Activated CD4-positive, alpha-beta memory T cell treated with anti-CD3 and anti-CD28 coated beads, Interleukin-2, amount 10 ng/mL, durations not matched to agents 7 days and 5 days (primary cell): ENCODE results near the gene BCAS3. TPM values are rescaled to one million over a fixed set of nuclear protein-coding genes. Genes with fewer than 3 reads are reported as not detected.

Experiments used
- CTCF ChIA-PET: fragments of 350-600 bp; sonication (Branson Sonifier 250); formaldehyde crosslinking; loops from one replicate; lab custom pipeline; 2021; ENCODE audit warnings: antibody characterized with exemption, inconsistent platforms; lab: Charles Lee
- POLR2A ChIA-PET: fragments of 350-600 bp; sonication (Branson Sonifier 250); formaldehyde crosslinking; loops from one replicate; lab custom pipeline; 2021; ENCODE audit warnings: antibody characterized with exemption; lab: Charles Lee
- DNase-seq: peaks from one replicate; pipeline ENCODE4 v3.0.0-alpha.2; 2020
- H3K27ac Mint-ChIP-seq: one replicate; pipeline ENCODE4 v1.8.0; 2021; ENCODE audit warnings: mild to moderate bottlenecking, mixed read lengths
- H3K27me3 Mint-ChIP-seq: one replicate; pipeline ENCODE4 v1.8.0; 2021; ENCODE audit warnings: mixed read lengths
- H3K36me3 Mint-ChIP-seq: one replicate; pipeline ENCODE4 v1.8.0; 2021; ENCODE audit warnings: low read depth, mixed read lengths
- H3K4me1 Mint-ChIP-seq: one replicate; pipeline ENCODE4 v1.8.0; 2021; ENCODE audit warnings: mixed read lengths
- H3K4me3 Mint-ChIP-seq: one replicate; pipeline ENCODE4 v1.8.0; 2021; ENCODE audit warnings: mild to moderate bottlenecking, mixed read lengths
- H3K9me3 Mint-ChIP-seq: one replicate; pipeline ENCODE4 v1.8.0; 2021; ENCODE audit warnings: mixed read lengths
- total RNA-seq, 2 experiments: library from RNA; stranded (reverse); gene quantifications; one replicate each; pipeline ENCODE4 v1.2.3, GENCODE V29; 2021

The BCAS3 gene
- total RNA-seq, 2 experiments from 2014 or later, result 16.2 to 19.8 TPM

- H3K36me3 Mint-ChIP-seq, result no peaks in the 10 kb centered on the region
- H3K9me3 Mint-ChIP-seq, result no peaks in the 10 kb centered on the region
- no peak overlapping the region for H3K4me3 Mint-ChIP-seq
These were observed 628.4 kb downstream of the BCAS3 start for GRCh38 chr17:61306003-61306402.

GRCh38 chr17:61307905-61308886, 630.5 kb downstream of the BCAS3 start:
- H3K27me3 Mint-ChIP-seq, result no peaks in the 10 kb centered on the region
- H3K9me3 Mint-ChIP-seq, result no peaks in the 10 kb centered on the region
- H3K27ac Mint-ChIP-seq, result no peak overlapping the region
- DNase-seq, result no peak
- ChIA-PET CTCF (no interaction called here), POLR2A (no interaction called here)
- no peaks in the 10 kb centered on the region for H3K36me3 Mint-ChIP-seq
- H3K4me1 Mint-ChIP-seq, result no peaks in the 10 kb centered on the region
- H3K4me3 Mint-ChIP-seq, result no peak overlapping the region

More at GRCh38 chr17:61306003-61306402, 628.4 kb downstream of the BCAS3 start:
- ChIA-PET POLR2A (no interaction called here), CTCF (no interaction called here)
- no peaks in the 10 kb centered on the region for H3K4me1 Mint-ChIP-seq
- H3K27ac Mint-ChIP-seq, result no peak overlapping the region
- DNase-seq, result no peak
- H3K27me3 Mint-ChIP-seq, result no peaks in the 10 kb centered on the region

- CTCF ChIA-PET, result no interaction called here
These were observed 632.0 kb downstream of the BCAS3 start for GRCh38 chr17:61309362-61310256.

GRCh38 chr17:61310590-61310989, 632.9 kb downstream of the BCAS3 start:
- no peak overlapping the region for H3K4me3 Mint-ChIP-seq
- DNase-seq, result no peak
- ChIA-PET CTCF (no interaction called here), POLR2A (no interaction called here)
- H3K4me1 Mint-ChIP-seq, result no peaks in the 10 kb centered on the region
- no peaks in the 10 kb centered on the region for H3K36me3 Mint-ChIP-seq
- H3K9me3 Mint-ChIP-seq, result no peaks in the 10 kb centered on the region
- H3K27ac Mint-ChIP-seq, result no peak overlapping the region
- H3K27me3 Mint-ChIP-seq, result no peaks in the 10 kb centered on the region

More at GRCh38 chr17:61309362-61310256, 632.0 kb downstream of the BCAS3 start:
- H3K36me3 Mint-ChIP-seq, result no peaks in the 10 kb centered on the region
- H3K27me3 Mint-ChIP-seq, result no peaks in the 10 kb centered on the region
- no peak overlapping the region for H3K4me3 Mint-ChIP-seq
- H3K4me1 Mint-ChIP-seq, result no peaks in the 10 kb centered on the region
- POLR2A ChIA-PET, result no interaction called here
- DNase-seq, result no peak
- H3K9me3 Mint-ChIP-seq, result no peaks in the 10 kb centered on the region
- no peak overlapping the region for H3K27ac Mint-ChIP-seq

GRCh38 chr17:61312406-61313295, 635.0 kb downstream of the BCAS3 start:
- no peak overlapping the region for H3K27ac Mint-ChIP-seq
- no peaks in the 10 kb centered on the region for H3K36me3 Mint-ChIP-seq
- no peak overlapping the region for H3K4me3 Mint-ChIP-seq
- H3K9me3 Mint-ChIP-seq, result no peaks in the 10 kb centered on the region
- H3K27me3 Mint-ChIP-seq, result no peaks in the 10 kb centered on the region
- DNase-seq, result no peak
- POLR2A ChIA-PET, result no interaction called here
- CTCF ChIA-PET, result no interaction called here
- H3K4me1 Mint-ChIP-seq, result no peaks in the 10 kb centered on the region

- DNase-seq, result no peak
- Mint-ChIP-seq H3K36me3 (no peaks in the 10 kb centered on the region), H3K27ac (no peak overlapping the region), H3K4me3 (no peak overlapping the region), H3K27me3 (no peaks in the 10 kb centered on the region), H3K4me1 (no peaks in the 10 kb centered on the region), H3K9me3 (no peaks in the 10 kb centered on the region)
- CTCF ChIA-PET, result interaction anchor here (0.9 kb wide), 1 partner anchor 9 kb away, joined by 4 read pairs; no protein-coding TSS in a partner anchor
- POLR2A ChIA-PET, result no interaction called here
These were observed 636.0 kb downstream of the BCAS3 start for GRCh38 chr17:61313461-61314326.

GRCh38 chr17:61314368-61315078, 636.9 kb downstream of the BCAS3 start:
- H3K27ac Mint-ChIP-seq, result no peak overlapping the region
- H3K4me1 Mint-ChIP-seq, result no peaks in the 10 kb centered on the region
- ChIA-PET POLR2A (no interaction called here), CTCF (interaction anchor here (0.9 kb wide), 1 partner anchor 8 kb away, joined by 4 read pairs; no protein-coding TSS in a partner anchor)
- no peaks in the 10 kb centered on the region for H3K36me3 Mint-ChIP-seq
- no peak for DNase-seq
- no peak overlapping the region for H3K4me3 Mint-ChIP-seq
- no peaks in the 10 kb centered on the region for H3K27me3 Mint-ChIP-seq
- H3K9me3 Mint-ChIP-seq, result no peaks in the 10 kb centered on the region

- CTCF ChIA-PET, result no interaction called here
- H3K4me1 Mint-ChIP-seq, result no peaks in the 10 kb centered on the region
- POLR2A ChIA-PET, result no interaction called here
- no peaks in the 10 kb centered on the region for H3K36me3 Mint-ChIP-seq
- no peak overlapping the region for H3K4me3 Mint-ChIP-seq
- no peak overlapping the region for H3K27ac Mint-ChIP-seq
- H3K27me3 Mint-ChIP-seq, result no peaks in the 10 kb centered on the region
- H3K9me3 Mint-ChIP-seq, result no peaks in the 10 kb centered on the region
- DNase-seq, result no peak
These were observed 639.0 kb downstream of the BCAS3 start for GRCh38 chr17:61316633-61317032.

GRCh38 chr17:61317779-61318178, 640.1 kb downstream of the BCAS3 start:
- no peak overlapping the region for H3K4me3 Mint-ChIP-seq
- POLR2A ChIA-PET, result no interaction called here
- CTCF ChIA-PET, result no interaction called here

GRCh38 chr17:61318684-61319098, 641.0 kb downstream of the BCAS3 start:
- no peaks in the 10 kb centered on the region for H3K36me3 Mint-ChIP-seq
- no peak overlapping the region for H3K4me3 Mint-ChIP-seq
- no peaks in the 10 kb centered on the region for H3K4me1 Mint-ChIP-seq
- no peak overlapping the region for H3K27ac Mint-ChIP-seq
- POLR2A ChIA-PET, result no interaction called here
- CTCF ChIA-PET, result no interaction called here
- no peak for DNase-seq
- no peaks in the 10 kb centered on the region for H3K9me3 Mint-ChIP-seq
- peaks cover 2% of the 10 kb centered on the region for H3K27me3 Mint-ChIP-seq

More at GRCh38 chr17:61317779-61318178, 640.1 kb downstream of the BCAS3 start:
- H3K27me3 Mint-ChIP-seq, result peaks cover 2% of the 10 kb centered on the region
- H3K27ac Mint-ChIP-seq, result no peak overlapping the region
- H3K9me3 Mint-ChIP-seq, result no peaks in the 10 kb centered on the region
- H3K36me3 Mint-ChIP-seq, result no peaks in the 10 kb centered on the region
- no peaks in the 10 kb centered on the region for H3K4me1 Mint-ChIP-seq
- no peak for DNase-seq

GRCh38 chr17:61321344-61321743, 643.7 kb downstream of the BCAS3 start:
- no peaks in the 10 kb centered on the region for H3K9me3 Mint-ChIP-seq
- H3K27ac Mint-ChIP-seq, result no peak overlapping the region
- CTCF ChIA-PET, result no interaction called here
- POLR2A ChIA-PET, result no interaction called here
- H3K4me1 Mint-ChIP-seq, result no peaks in the 10 kb centered on the region
- no peak for DNase-seq
- H3K4me3 Mint-ChIP-seq, result no peak overlapping the region
- H3K36me3 Mint-ChIP-seq, result no peaks in the 10 kb centered on the region
- peaks cover 2% of the 10 kb centered on the region for H3K27me3 Mint-ChIP-seq
